Right renal pelvis (tissue), 4 donors: ENCODE results near the gene TACR1. TPM values are rescaled to one million over a fixed set of nuclear protein-coding genes. Genes with fewer than 3 reads are reported as not detected.
A peak's percentile ranks its signal among the peaks of the same experiment; 100 is the strongest.
"Not testable (repeated sequence)": the region's sequence is repeated elsewhere in the genome, so short reads cannot be mapped to it uniquely, and the experiment has no call there.

Experiments used
- DNase-seq, 4 donors: peaks; one replicate each; pipeline ENCODE4 v3.0.0-alpha.2; 2013; ENCODE audit warnings: low read depth in 4 of 4, low spot score in 3 of 4, missing footprints in 1 of 4
- polyA plus RNA-seq, 4 donors: library from polyadenylated mRNA; unstranded; fragments of 120-200 nt; gene quantifications; one replicate each; pipeline ENCODE4 v1.2.1, GENCODE V29; 2013; ENCODE audit not compliant: insufficient read length in 4 of 4

Gene TACR1
- polyA plus RNA-seq, 4 donors = 1.5 to 2.9 (median 2.3) TPM

DNA sequence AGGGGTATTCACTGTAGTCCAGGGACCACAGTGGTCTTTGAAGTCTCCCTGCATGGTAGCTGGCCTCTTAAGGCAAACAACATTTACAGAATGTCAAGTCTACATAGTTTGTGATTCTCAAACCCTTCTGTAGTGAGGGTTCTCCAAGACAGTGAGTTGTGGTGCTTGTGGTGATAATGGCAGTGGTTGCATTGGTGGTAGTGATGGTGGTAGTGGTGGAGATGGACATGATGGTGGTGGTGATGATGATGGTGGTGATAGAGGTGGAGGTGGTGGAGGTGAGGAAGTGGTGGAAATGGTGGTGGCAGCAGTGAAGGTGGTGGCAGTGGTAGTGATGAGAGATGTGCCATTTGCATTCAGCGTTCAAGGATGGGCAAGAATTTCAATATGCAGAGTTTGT lies 104.9 kb downstream of the TACR1 start:
- DNase-seq = no peak

DNA sequence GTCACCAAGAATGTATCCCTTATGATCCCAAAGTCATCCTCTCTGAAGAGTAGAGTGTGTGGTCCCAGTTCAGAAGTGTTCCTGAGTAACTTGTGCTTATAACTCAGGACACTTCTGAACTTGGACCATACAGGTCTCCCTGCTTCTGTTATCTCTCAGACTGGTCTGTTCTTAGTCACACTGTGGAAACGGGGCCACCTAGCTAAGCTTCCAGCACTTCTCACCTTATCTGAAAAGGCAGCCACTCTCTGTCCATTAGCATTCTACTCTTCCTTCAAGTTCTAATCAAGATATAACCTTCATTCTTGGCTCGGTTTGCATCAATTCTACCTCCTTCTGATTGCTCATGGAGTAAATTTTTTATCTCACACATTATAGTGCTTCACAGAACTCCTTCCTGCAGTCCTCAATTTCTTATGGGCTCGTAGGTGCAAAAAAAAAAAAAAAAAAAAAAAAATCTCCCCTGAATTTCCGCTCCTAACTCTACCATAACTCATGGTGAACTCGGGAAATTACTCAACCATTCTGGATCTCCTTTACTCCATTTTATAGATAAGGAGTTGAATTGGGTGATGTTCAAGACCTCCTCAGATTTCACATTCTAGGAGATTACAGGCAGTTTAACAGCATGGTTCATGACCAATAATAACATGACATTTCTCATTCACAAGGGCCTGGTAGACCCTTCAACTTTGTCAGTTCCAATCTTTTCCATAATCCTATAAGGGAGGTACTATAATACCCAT lies 108.4 kb downstream of the TACR1 start:
- no peak for DNase-seq

DNA sequence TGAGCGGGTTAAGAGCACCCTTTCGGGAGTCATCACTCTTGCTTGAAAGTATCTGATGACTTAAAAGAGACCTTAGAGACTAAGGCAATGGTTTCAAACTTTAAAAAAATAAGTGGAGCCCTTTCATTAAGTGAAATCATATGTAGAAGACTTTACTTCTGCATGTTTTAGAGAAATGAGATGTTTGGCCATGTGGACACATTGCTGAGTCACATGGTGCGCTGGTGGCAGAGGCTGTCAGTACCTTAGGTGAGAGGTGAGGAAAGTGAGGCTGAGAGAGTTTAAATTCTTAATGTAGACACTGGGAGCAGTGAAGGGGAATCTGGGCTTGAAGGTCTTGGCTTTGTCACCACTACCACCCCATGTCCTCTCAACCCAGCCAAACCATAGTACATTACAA lies 109.8 kb downstream of the TACR1 start:
- DNase-seq = no peak

DNA sequence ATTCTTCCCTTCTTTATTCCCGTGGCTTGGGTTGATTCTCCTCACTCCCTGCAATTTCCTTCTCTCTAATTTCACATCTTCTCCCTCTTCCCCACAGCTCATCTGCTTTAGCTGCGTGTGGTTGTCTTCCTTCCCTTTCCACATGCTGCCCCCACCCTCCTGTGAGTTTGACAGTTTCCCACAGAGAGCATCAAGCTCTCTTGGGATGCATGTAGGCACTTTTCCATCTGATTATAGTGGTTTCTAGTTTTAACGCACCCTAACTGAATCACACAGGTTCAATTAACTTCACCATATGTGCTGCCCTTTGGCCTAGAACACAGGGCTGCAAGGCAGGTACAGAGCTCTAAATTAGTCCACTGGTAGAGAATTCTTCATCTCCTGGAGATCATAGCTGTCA lies 110.5 kb downstream of the TACR1 start:
- DNase-seq = no peak

DNA sequence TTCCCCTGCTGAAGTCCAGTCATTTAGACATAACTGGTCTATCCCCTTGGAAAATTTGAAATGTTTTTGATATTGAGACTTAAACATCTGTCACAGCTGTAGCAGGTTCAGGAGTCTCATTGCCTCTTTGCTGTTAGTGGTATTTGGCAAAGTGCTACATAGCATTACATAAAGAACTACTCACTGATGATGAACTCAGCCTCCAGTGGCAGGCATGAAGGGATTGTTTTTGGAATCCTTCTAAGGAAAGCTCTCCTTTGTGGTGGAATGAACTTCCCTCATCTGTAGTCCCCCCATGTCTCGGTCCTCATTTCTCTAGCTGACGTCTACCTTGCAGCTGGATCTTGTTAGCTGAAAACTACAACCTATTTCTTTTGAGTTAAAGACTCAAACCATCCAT lies 111.6 kb downstream of the TACR1 start:
- no peak for DNase-seq

DNA sequence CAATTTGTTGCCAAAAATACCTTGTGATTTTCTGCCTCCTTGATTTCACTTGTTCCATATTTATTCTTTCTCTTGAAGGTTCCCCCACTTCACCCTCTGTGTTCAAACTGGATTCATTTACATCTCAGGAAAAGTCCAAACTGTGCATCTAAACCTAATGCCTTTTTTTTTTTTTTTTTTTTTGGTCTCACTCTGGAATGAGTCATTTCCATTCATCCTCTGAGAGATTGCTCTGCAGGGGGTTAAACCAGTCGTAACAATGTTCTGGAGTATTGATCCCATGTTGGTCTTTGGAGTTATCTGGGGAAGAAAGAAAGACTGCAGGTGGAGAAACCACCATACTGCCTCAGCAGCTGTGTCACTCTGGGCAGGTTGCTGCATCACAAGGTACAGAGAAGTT lies 119.7 kb downstream of the TACR1 start:
- DNase-seq = no peak

DNA sequence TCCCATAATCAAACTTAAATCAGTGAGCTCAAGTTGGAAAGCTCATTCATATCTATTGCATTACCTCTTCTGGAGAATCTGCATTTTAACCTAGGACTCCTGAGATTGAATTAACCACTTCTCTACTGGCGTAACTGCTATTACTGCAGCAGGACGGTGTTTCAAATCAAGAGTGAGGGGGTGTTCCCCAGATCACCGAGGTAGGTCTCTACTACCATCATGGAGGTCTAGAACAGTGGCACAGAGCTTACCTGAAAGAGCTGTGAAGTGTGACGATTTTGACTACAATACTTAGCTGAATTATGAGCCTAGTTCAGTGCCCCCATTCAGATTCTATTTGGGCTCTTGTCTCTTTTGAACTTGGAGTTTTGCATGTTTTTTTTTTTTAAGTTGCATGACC lies 121.4 kb downstream of the TACR1 start:
- DNase-seq = no peak

DNA sequence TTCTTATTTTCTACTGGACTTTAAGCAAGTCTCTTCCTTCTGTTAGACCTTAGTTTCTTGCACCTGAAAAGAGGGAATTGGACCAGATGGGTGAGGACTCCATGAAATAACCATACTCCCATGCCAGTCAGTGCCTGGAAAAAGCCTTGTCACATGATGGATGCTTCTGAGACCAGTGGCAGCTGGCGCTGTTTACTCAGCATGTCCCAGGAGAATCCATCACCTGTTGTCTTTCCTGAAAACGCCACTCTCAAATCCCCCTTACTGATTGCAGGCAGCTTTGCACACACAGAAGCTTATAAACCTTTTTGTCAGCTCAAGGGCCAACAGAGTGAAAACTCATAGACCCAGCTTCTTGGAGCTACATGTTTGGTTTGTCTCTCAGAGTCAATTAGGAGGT lies 123.2 kb downstream of the TACR1 start:
- no peak for DNase-seq

DNA sequence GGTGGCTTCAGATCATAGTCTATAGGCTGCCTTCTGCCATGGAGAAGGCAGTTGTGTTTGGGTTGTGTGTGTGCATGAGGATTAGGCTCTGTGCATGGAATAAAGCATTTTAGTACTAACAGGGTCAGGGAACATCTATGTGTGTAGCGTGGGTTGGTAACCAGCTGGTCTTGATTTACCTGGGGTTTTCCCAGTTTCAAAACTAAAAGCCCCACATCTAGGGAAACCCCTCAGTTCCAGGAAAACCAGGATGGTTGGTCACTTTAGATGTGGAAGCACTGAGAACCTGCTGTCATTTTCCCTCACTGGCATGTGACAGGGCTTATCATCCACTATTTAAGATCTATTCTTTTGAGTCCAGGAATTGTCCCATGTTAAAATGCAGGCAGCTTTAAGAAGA lies 124.6 kb downstream of the TACR1 start:
- no peak for DNase-seq

DNA sequence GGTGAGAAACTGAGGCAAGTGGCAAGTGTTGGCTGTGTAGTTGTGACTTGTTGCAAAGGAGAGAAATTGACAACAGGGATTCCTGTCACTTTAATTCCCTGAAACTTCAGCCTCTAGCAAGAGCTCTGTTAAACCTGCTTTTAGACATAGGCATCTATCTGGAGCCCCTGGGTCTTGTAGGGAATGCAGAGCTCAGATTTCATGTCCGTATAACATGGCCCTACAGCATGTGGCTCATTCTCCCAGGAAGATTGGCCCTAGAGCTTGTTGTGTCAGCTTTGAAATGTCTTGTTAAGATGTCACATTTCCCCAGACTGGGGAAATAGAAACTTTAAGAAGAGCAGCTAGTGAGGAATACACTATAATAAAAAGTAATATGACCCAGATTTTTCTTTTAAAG lies 125.1 kb downstream of the TACR1 start:
- DNase-seq = no peak

DNA sequence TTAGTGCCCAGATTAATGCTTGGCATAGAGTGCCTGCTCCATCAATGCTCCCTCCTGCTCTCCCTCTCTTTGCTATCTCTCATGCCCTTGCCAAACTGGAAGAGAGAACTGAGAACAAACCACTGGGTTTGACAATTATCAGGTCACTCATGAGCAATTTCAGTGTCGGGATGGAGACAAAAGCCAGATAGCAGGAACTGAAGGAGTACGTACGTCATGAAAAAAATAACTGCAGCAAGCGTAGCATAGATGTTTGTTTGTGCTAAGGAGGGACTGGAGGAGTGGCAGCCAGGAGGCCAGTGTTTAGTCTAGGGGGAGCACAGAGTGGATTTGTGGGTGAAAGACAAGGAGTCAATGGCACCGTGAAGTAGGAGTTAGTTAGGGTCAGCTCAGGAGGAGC lies 127.6 kb downstream of the TACR1 start:
- DNase-seq = no peak

DNA sequence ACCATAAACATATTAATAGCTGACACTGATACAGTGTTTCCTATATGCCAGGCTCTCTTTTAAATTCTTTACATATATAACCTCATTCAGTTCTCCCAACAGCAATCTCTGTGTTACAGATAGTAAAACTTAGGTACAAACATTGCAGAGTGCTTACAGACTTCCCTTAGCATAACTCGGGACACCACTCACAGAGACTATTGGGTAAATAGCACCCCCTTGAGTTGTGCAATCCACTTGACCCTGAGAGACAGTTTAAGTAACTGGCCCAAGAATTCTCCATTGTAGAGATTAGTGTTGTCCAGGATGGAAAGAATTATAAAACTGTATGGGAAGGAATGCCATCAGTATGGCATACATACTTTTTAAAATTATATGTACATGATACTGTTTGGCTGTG lies 130.8 kb downstream of the TACR1 start:
- no peak for DNase-seq

DNA sequence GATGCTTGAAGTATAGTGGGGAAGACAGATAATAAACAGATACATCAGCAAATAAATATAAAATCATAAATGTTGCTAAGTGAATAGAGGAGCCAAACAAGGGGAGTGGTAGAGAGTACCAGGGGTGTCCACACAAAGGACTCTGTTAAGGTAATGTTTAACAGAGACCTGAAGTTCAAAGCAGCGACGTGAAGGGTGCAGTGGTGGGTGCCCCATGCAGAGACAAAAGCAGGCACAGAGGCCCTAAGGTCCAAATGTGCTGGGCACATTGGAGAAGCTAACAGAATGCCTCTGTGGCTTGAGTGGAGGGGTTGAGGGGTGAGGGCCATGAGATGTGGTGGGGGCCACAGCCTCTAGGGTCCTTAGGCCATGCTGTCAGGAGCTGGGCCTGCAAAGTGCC lies 131.8 kb downstream of the TACR1 start:
- DNase-seq = no peak

DNA sequence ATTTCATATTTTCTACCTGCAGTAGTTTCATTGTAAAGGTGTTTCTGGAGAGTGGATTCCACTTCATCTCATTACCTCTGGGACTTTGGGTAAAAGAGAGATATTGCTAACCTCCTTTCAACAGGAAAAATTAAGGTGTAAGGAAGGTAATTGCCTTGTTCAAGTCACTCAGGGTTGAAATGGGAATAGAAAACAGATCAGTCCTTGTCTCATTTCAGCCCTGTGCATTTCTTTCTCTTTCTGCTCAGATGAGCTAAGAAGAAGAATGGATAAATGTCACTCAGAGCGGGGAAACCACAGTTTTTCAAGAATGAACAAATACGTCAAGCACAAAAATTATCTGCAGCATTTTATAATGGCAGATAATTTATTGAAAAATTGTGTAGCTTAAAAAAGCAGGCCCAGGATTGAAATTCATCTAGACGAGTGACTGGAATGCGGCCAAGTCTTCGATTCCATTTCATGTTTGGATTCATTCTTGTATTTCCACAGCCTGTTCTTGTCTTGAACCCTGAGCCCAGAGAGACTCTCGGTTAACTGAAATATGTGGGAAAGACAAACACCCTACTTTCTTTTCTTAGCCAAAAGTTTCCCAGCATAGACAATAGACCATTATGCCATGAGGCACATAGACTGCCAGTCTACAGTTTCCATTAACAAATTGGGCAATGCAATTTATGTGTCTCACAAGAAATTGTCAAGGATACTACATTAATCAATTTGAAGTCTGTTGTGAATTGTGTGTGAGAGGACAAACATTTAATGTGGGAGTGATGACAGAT lies 133.0 kb downstream of the TACR1 start:
- no peak for DNase-seq

DNA sequence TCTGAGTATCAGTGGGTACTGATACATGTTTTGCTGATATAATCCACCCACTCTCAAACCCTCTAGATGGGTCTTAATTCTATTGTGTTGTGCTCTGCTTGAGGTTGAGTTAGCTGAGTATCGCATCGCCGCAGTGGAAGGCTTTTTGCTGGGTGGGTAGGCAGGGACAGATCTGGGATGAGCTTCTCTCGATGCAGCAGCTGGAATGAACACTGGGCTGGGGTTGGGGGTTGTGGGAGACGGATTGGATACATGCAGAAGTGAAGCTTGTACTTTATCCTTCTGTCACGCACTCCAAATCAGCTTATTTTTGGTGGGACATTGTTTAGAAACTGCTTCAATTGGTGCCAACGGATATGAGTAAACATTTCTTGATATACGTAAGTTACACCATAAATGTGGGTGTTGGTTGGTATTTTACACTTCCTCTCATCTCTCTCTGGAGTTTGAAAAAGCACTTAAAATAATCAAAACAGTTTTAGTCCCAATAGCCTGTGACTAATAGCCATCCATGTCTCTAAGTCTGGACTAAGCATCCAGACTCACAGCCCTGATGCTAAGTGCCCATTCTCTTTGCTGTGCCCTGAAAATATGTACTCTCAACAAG lies 133.8 kb downstream of the TACR1 start:
- no peak for DNase-seq

DNA sequence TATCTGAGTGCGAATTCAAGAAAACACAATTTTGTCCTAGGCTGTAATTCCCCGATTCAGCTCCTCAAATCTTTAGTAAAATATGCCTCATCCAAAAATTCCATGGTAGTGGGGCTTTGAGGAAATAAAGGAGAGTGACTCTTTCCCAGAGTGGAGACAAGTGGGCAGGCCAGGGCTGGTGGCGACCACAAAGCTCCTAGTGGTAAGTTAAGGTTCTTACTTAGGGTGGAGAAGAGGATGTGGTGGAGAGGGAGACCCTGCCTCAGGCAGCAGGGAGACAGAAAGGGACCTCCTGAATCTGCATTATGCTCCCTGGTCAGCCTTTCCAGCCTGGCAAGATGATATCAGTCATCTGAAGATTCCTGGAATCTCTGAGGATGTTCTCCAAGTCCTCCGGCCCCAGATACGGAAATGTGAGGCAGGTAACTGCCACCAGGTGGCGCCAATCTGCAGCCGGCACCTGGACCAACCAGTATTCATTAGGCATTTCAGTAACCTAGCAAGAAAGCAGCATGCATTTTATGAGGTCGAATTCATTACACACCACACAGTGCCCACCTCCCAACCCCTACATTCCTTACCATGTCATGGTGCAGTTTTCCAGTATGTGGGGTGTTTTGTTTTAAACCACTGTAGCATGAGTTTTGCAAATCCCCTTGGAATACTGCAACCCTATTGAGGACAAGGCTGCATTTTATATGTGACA lies 134.5 kb downstream of the TACR1 start:
- peak in 1 of 4 donors; percentile 28 for DNase-seq

DNA sequence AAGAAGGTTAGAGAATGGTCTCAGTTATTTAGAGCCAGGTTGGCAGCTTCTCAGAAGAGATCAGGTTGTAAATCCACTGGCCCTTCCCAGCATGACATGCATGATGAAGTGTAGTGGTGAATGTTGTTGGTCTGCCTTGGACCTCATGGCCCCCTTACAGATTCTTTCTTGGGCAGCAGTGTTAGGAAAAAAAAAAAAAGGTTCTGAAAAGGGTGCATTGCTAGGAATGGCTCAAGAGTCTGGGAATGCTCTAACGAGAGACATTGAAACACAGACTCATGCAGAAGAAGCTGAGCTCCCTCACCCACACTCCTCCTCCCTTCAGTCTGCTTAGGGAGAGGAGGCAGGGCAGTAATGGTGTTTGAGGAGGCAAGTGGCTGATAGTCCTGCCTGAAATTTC lies 135.4 kb downstream of the TACR1 start:
- no peak for DNase-seq

DNA sequence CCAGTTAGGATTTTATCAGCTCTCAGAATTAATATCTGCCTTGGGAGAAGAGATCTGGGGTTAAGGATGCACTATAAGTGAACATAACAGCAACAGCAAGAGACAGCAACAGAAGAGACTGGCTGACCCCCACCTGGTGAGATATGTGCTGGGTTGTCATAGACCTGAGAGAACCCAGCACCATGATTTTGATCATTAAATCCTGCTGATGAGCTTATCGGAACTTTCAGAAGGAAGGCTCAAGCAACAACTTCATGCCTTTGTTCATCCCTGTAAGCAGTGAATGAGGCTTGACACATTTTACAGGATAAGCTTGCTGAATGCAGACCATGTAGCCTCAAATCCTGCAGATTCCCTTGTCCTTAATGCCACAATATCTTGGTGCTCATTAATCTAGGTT lies 140.9 kb downstream of the TACR1 start:
- no peak for DNase-seq

DNA sequence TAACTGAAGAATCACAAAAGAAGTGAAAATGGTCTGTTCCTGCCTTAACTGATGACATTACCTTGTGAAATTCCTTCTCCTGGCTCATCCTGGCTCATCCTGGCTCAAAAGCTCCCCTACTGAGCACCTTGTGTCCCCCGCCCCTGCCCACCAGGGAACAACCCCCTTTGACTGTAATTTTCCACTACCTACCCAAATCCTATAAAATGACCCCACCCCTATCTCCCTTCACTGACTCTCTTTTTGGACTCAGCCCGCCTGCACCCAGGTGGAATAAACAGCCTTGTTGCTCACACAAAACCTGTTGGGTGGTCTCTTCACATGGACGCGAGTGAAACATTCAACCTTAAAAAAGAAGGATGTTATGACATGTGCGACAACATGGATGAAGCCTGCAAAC lies 142.2 kb downstream of the TACR1 start:
- not testable (repeated sequence) for DNase-seq

DNA sequence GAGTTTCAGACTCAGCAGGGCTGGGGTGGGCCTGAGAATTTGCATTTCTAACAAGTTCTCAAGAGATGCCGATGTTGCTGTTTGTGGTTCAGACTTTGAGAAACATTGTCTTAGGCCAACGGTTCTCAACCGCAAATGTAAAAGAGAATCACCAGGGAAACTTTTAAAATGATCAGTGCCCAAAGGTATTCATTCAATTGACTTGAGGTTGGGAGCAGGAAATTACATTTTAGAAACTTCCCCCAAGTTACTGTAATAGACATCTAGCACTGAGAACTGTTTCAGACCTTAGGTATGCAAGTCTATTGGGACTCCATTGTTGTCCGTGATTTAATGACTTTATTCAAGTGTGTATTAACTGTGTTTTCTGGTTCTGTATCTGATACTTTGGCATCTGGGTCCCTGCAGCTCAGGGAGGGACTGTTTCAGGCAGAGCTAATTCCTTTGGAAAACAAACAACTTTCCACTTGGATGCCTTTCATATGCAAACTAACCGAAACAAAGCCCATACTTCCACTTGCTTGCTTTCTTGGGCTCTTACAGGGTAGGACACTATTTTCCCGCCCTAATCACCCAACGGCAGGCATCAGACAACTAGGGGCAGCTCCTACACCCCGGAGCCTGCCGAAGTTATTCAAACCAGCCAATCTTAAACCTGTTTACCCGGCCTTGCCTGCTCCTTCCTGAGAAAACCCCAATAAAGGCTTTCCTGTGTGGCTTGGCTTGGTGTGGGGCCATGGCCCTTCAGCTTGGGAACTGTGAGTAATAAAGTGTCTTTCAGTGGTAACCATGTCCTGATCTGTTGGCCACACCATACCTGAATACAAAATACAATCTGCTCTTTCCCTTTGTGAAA lies 143.3 kb downstream of the TACR1 start:
- DNase-seq = no peak
